Tibial nerve (tissue), 4 donors: ENCODE results near the gene PYM1.

Experiments used
- EP300 ChIP-seq, 2 donors: sonication (generic); formaldehyde crosslinking; IDR thresholded peaks; one replicate each; pipeline ENCODE4 v1.6.1; 2017; ENCODE audit warnings: antibody characterized with exemption in 2 of 2, mild to moderate bottlenecking in 1 of 2
- POLR2A ChIP-seq, 2 donors: fragments of 450-650 bp; IDR thresholded peaks; one replicate each; pipeline ENCODE4 v1.6.1; 2017; ENCODE audit warnings: antibody characterized with exemption in 2 of 2, mild to moderate bottlenecking in 2 of 2, moderate library complexity in 2 of 2
- TF ChIP-seq, protein P1 (sequence below), 5 experiments: fragments of 200-600 bp in 3 of 5; fragments of 450-650 bp in 2 of 5; sonication (generic) in 3 of 5; IDR thresholded peaks; one replicate each; pipeline ENCODE4 v1.5.1; 2016 to 2019; ENCODE audit warnings: antibody characterized with exemption in 5 of 5, mild to moderate bottlenecking in 3 of 5, moderate library complexity in 2 of 5

DNA sequence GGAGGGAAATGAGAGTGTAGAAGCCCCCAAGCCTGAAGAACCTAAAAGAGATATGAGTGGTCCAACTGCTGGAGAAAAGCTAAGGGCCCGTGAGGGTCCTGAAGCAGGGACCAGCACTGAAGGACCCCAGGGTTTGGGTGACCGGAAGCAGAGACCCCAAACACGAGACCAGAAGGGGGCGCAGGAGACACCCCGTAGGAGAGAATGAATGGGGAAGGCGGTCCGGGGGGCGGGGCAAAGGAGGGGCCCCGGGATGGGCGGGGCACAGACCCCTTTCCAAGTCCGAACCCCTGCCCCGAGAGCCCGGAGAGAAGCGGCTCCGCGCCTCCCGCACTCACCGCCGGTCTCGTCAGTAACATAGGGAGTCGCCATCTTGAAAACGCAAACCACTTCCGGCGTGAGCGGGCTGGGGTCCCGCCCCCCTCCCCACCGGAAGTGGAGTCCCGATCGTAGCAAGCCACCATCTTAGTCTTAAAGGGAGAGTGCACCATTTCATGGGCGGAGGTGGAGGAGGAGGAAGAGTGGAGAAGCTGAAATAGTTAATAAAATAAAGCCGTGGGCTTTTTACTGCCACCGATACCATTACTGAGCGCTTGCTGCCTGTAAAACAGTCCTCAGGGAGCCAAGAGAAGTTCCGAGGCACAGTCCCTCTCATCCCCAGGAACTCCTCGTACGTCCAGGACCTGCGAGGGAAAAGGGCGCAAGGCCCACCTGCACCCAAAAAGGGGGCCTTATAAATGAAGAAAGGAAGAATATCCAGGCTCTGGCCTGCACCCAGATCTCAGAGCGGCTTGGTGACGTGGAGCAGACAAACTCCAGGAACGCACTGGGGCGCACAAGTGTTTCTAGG lies 731 bp downstream of the PYM1 start:
- TF ChIP-seq, protein P1, sequence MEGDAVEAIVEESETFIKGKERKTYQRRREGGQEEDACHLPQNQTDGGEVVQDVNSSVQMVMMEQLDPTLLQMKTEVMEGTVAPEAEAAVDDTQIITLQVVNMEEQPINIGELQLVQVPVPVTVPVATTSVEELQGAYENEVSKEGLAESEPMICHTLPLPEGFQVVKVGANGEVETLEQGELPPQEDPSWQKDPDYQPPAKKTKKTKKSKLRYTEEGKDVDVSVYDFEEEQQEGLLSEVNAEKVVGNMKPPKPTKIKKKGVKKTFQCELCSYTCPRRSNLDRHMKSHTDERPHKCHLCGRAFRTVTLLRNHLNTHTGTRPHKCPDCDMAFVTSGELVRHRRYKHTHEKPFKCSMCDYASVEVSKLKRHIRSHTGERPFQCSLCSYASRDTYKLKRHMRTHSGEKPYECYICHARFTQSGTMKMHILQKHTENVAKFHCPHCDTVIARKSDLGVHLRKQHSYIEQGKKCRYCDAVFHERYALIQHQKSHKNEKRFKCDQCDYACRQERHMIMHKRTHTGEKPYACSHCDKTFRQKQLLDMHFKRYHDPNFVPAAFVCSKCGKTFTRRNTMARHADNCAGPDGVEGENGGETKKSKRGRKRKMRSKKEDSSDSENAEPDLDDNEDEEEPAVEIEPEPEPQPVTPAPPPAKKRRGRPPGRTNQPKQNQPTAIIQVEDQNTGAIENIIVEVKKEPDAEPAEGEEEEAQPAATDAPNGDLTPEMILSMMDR (IDR thresholded peaks at IDR 0.05): peak; percentile 63 to 85 (median 85)
- TF ChIP-seq EP300 (IDR thresholded peaks at IDR 0.05) (peak; percentile 40 to 85), POLR2A (IDR thresholded peaks at IDR 0.05) (peak; percentile 40 to 63)
